GM18511 (cell line): Measurements from ENCODE around the gene OSGIN1.

Experiments used
- ATAC-seq: cut with Tn5 transposase; IDR thresholded peaks from one replicate; pipeline ENCODE4 v1.9.1; 2021; ENCODE audit warnings: mild to moderate bottlenecking, moderate library complexity; ENCODE audit not compliant: unreplicated experiment

Gene OSGIN1, protein sequence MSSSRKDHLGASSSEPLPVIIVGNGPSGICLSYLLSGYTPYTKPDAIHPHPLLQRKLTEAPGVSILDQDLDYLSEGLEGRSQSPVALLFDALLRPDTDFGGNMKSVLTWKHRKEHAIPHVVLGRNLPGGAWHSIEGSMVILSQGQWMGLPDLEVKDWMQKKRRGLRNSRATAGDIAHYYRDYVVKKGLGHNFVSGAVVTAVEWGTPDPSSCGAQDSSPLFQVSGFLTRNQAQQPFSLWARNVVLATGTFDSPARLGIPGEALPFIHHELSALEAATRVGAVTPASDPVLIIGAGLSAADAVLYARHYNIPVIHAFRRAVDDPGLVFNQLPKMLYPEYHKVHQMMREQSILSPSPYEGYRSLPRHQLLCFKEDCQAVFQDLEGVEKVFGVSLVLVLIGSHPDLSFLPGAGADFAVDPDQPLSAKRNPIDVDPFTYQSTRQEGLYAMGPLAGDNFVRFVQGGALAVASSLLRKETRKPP

DNA sequence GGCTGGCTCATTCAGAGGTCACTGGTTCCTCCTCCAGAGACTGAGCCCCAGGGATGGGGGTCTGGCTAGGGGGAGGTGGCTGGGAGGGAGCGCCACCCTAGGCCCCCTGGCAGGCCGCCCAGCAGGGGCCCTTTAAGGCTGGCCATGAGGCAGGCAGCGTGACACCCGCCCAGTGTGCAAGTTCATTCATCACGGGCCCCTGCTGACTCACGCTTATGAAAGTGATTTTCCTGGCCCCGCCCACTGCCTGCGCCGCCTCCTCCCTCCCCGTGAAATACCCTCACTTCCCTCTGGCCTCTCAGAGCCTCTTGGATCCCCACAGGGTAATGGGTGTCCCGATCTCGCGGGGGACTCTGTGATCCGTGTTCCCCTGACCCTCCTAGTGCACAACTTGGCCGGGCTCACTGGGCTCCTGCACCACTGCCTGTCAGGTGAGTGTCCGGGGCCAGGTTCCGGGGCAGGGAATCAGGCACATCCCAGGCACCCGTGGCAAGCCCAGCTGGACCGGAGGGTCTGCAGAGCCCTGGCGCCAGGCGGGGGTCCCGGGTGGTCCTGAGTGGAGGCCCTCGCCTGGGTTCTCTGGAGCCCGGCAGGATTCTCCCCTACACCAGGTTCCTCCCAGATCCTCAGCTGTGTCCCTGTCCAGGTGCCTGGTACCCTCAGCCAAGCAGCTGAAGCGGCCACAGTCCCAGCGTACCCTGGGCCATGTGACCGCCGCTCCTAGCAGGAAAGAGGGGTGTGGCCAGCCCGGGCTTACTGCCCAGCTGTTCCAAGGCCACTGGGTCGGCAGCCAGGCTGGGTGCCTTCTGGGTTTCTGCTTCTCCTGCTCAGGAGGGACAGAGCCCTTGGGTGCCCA lies at the start of gene OSGIN1:
Gene OSGIN1, plus strand, starts transcription at position 301 of the 856 bp plus-strand sequence. CDS start 4,432 bp downstream, outside the sequence.
- ATAC-seq, result peak; percentile 91

DNA sequence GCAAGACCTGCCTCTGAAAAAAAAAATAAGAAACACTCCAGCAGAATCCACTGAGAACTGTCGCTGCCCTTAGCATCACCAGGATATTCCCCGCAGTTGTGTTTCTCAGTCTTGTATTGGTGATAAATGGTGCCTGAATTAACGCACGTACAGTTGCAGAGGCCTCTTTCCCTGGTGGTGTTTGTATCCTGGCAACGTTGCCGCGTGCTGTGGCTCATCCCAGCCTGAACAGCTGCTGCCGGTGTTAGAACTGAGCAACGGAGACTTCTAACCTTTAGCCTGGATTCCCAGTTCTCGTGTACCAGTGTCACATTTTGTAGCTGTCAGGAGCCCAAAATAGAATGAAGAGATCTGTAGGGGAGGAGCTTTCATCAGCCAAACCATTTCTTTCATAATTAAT lies 49.3 kb upstream of the OSGIN1 start:
- ATAC-seq, result no peak

DNA sequence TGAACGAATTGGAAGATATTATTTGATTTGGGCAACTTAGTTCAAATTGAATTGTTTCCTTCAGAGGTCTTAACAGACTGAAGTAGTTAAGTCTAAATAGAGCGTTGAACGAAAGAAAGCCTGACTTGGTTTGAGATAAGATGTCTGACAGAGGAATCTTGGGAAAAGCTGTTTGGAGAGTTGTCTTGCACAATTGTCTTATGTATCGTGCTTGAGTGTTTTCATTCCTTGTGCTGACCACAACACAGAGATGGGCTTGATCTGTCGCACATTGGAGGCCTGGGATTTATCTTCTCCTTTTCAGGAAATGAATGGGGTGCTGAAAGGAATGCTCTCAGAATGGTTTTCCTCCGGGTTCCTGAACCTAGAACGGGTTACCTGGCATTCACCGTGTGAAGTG lies 46.4 kb upstream of the OSGIN1 start:
- no peak for ATAC-seq

DNA sequence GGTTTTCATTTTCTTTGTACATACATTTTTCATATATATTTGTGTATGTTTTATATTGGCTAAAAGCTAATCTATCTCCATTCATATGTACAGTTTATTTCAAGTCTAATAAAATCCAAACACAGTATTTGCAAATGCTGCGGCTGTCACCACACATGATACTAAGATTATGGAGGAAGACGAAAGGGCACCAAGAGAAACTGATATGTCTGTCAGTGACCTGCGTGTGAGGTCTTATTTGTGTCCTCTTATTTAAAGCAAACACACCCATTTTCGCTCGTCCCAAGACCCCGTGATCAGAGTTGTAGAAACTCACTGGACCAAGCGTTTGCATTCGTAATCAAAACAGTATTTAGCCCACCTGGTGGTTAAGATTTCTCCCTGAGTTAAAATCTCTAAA lies 45.9 kb upstream of the OSGIN1 start:
- no peak for ATAC-seq

DNA sequence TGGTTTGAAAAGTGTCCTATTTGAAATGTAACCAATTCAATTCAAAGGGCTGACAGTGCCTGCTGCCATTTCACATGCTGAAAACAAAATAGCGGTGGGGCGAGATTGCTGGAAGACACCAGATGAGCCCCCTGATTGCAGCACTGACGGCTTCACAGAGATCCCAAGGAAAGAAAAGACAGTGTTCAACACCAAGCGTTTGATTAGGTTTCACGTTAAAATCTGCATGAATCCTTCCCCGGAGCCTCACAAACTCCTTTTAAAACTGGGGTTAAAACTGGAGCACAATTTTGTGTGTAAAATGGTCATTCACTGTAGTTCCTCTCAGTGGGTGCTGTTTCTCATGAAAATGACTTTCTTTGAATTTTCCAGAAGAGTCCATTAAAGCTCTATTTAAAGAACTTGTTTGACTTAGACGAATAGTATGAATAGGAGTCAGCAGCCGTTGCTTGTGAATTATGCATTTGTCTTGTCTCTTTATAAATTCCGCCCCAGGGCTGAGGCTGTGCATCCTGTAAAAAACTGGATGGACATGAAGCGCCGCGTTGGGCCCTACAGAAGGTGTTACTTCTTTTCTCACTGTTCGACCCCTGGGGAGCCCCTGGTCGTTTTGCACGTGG lies 45.3 kb upstream of the OSGIN1 start:
- ATAC-seq, result no peak

DNA sequence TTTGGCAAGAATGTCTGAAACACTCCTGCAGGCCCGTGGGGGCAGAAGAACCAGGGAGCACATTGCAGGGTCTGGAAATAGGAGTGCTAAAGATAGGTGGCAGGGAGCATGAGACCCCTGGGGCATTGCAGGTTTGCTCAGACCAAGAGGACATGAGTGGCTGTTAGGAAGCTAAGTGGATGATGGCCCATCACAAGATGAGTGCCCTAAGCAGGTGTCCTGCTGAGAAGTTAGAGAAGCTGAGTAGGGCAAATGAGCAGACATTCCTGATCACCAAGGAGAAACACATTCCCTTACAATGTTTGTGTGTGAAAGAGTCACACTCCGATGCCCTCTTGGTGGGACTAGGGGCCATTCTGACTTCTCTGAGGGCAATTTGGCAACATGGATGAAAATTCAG lies 44.2 kb upstream of the OSGIN1 start:
- ATAC-seq, result no peak

DNA sequence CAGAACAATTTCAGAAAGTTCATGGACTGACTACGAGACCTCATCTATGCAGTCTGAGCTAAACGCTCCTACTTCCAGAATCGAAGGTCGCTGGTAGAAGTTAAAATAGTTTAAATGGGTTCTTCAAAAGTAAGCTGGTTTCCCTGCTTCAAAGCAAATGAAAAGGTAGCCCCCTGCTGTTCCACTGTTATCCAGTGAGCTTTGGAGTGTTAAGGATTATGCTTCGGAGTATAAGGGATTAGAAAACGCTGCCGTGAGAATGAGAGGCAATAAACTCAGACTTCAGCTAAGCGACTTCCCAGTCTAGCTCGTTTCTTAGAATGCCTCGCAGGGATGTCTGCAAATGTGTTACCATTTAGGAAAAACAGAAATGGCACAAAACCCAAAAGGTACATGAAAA lies 41.8 kb upstream of the OSGIN1 start:
- ATAC-seq, result no peak

DNA sequence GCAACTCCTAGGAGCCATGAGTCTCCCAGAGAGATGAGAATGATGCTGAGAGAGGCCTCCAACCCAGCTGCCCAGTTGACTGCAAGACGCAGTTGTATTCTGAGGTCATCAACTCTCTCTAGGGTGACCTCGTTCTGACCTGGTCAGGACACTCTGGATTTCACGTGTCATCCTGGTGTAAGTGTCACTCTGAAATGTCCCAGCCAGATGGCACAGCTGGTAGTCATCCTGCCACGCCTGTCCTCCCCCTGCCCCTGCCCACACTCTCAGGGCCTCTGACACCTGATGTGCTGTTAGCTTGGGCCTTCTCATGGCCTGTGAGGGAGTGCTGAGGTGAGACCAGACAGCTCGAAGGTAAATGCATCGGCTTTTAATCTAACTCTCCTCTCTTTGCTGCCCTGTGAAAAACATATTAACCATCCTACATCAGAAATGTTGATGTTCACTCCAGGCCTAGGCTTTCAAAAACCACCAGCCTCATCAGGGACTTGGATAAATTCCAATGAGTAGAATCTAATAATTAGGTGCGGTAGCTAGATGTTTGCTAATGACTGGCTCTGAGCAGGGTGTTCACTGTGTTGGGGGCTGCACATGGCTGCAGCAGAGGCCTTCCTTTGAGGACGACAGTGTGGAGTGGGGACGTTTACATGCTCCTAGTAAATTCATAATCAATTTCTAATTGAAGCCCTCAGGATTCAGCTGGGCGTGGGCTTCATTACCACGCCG lies 40.4 kb upstream of the OSGIN1 start:
- ATAC-seq, result no peak

DNA sequence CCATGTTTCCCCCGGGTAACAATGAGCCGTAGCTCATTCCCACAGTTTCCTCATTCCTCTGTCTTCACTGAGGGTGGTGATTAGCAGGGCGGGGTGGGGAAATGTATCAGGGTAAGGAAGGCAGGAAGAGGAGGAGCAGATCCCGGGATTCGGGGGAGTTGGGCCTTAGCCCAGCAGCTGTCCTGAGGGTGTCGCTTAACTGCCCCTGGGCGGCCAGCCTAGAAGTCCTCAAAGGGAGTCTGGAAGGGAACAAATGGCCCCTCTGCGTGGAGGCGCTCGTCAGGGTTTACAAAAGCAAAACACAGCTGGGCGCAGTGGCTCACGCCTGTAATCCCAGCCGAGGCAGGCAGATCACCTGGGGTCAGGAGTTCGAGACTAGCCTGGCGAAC lies 39.8 kb upstream of the OSGIN1 start:
- ATAC-seq, result no peak

DNA sequence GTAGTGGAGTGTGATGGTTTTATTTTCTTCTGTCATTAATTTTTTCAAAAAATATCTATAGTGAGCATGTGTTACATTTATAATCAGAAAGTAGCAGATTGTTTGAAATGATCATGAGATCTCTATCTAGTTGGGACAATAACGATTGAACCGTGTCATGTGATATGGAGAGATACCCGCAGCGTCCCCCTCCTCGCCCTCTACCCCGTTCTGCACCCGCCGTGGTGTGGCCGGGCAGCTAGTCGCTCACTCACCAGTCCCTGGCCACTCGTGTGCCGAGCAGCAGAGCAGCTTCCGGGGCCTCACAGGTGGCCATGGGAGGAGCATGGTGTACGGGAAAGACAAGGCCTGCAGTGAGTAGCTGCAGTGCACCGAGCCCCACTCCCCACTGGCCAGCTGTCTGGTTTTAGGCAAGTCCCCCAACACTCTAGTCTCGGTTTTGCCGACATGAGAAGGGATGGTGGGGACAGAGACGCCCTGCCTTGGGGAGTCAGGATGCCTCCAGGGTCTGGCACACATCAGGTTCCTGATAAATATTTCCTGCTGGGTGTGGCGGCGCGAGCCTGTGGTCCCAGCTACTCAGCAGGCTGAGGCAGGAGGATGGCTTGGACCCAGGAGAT lies 38.8 kb upstream of the OSGIN1 start:
- ATAC-seq, result no peak

DNA sequence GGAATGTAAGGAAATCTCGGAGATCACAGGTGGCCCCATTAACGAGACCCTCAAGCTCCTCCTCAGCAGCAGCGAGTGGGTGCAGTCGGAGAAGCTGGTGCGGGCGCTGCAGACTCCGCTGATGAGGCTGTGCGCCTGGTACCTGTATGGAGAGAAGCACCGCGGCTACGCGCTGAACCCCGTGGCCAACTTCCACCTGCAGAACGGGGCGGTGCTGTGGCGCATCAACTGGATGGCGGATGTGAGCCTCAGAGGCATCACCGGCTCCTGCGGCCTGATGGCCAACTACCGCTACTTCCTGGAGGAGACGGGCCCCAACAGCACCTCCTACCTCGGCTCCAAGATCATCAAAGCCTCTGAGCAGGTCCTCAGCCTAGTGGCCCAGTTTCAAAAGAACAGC lies 38.0 kb upstream of the OSGIN1 start:
- no peak for ATAC-seq

DNA sequence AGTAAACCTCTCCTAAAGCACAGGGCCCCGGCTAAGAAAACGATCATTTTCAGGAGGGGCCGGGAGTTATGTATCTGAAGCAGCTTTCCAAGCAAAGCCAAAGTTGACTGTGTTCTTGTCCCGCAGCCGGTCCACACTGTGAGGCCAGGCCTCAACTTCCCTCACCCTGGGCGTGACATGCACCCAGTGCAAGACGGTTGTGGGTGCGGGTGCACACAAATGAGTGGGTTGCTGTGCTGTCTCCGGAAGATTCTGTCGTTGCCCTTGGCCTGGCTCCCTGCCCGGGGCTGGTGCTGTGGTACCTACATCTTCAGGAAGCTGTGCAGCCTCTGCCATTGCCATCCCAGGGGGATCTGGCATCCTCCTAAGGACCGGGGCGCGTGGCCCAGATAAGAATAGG lies 37.5 kb upstream of the OSGIN1 start:
- no peak for ATAC-seq

DNA sequence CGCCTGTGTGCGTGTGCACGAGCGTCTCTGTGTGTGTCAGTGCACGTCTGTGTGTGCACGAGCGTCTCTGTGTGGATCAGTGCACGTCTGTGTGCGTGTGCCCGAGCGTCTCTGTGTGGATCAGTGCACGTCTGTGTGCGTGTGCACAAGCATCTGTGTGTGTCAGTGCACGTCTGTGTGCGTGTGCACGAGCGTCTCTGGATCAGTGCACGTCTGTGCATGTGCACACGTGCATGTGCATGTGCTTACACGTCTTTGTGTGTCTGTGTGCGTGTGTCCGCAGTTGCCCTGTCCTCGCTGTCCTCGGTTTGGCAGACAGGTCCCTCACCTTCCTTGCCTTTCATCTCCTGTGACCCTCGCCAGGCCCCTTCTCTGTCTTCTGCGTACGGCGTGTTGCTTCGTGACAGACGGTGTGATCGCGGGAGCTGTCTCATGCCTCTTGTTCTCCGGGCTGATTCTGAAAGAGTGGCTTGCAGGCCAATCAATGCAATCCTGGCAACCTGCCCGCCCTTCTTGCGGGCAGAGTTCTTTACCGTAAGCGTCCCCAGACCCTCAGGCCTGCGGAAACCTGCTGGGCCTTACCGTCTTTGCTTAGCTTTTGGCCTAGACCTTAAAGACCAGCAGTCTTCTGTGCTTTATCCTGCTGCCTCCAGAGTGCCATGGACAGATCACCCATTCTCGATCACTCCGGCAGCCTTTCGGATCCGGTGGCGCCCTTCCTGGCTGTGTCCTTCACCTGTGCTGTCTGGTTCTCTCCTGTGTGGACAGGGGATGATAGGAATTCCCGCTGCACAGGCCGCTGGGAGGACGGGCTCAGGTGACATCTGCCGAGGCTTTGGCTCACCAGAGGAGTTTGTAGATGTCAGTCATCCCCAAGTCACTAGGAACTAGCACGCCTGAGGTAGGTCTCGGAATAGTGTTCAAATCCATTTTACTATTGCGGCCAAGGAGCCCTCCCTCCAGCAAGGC lies 35.6 kb upstream of the OSGIN1 start:
- ATAC-seq, result no peak

DNA sequence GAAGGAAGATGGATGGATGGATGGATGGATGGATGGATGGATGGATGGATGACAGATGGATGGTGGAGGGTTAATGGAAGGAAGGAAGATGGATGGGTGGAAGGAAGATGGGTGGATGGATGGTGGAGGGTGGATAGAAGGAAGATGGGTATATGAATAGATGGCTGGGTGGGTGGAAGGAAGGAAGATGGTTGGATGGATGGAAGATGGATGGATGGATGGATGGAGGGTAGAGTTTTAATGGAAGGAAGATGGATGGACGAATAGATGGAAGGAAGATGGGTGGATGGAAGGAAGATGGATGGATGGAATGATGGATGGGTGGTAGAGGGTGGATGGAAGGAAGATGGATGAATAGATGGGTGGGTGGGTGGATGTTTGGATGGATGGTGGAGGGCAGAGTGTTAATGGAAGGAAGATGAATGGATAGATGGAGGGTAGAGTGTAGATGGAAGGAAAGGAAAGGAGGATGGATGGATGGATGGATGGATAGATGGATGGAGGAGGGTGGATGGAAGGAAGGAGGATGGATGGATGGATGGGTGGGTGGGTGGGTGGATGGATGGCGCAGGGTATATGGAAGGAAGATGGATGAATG lies 32.0 kb upstream of the OSGIN1 start:
- ATAC-seq, result no peak

DNA sequence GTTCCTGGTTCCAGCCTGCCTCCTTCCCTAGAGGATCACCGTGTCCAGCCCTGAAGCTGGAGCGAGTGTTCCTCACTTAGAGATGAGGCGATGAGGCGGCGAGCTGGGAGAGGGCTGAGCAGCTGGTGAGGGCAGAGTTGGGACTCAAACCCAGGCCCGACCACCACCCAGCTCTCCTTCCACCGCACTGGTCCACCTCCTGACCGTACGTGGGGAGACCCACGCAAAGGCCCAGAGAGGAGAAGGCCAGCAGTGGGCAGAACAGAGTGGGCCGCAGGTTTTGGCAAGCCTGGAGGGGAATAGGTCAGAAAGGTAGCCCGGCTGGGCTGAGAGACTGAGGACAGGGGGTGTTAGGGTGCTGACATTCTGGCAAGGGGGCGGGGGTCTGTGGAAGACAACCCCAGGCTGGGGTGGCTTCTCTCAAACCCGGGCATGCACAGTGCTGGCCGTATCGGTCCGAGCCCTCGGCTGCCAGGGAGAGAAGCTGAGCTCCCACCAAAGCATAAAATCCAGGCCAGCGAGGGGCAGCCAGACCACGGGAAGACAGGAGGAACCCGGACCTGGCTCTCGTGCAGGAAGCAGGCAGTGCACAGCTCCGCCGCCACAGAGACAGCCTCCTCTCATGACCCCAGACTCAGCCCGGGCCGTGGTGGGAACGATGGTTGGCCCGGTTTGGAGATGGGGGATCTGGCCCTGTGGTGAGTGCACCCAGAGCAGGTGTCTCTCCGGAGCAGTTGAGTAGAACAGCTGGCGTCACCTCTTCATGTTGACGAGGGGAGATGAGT lies 29.3 kb upstream of the OSGIN1 start:
- ATAC-seq, result no peak

DNA sequence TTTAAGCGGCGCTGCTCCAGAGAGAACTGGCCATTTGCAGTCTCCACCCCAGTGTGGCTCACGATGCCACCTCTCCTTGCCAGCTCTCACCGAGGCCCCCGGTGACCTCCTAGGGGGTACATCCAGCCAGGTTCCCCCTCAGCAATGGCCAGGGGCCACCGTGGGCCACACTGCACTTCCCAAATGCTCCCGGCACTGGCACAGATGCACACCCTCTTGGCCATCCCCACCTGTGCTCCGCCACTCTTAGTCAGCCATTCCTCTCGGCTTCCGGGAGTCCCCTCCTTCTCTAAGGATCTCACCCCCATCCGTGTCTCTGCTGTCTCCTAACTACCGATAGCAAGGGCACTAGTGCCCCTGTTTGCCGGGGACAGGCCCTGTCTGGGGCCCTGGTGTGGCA lies 28.4 kb upstream of the OSGIN1 start:
- ATAC-seq, result no peak

DNA sequence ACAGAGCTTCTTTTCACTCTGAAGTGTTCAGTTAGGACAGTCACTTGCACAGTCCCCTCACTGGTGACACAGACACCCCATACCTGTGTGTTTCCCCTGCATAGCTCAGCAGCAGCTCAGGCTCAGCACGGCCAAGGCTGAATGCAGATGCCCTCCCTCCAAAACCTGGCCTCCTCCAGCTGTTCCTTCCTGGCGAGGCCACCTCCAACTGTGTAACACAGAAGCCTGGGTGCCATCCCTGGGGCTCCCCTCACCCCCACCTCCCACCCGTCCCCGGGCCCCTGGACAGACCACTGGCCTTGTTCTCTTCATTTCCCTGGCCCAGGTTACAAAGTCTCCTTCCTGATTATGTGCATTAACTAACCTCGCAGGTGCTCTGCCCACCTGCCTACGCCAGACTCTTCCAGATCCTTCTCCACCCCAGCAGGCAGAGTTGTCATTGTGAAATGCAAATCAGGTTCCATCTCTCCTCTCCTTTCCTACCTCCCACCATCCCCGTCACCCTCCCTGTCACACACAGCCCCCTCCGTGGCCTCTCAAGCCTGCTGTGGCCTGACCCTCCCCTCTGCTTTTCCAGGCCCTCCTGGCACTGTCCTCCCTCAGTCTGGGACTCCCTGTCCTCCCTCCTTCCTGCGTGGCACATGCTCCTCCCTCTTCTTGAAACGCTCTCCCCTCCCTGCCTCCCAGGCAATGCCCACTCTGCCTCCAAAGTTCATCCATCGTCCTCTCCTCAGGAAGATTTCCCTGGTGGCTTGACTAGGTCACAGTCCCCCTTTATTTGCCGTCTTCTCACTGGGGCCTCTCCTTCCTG lies 27.7 kb upstream of the OSGIN1 start:
- no peak for ATAC-seq
